DMS153 treated with DMSO at 0.1 percent for 48 hours (cell line): Measurements from ENCODE around the gene PDE11A.

Source experiments
- DNase-seq: peaks from one replicate; lab custom pipeline; 2025; ENCODE audit not compliant: unreplicated experiment; lab: John Stamatoyannopoulos, UW

Gene PDE11A

GRCh38 chr2:177730363-177730762, 342.2 kb downstream of the PDE11A start:
- no peak for DNase-seq

DNA sequence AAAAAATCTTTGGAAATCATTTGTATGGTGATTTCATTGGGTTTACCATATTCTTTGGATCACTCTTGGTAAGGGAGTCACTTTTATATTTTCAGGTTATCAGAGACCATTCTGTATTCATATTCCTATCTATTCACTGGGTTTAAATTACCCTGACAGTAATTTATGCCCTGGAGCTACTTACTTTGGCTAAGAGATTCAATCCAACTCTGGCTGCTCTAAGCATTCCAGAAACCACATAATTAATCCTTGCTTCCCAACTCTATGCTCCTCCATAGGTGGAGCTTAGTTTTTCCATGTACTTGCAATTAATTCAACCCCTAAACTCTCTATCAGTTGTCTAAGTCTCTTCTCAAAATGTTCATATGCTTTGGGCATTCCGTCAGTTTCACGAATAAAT, 343.7 kb downstream of the PDE11A start:
- DNase-seq = no peak

DNA sequence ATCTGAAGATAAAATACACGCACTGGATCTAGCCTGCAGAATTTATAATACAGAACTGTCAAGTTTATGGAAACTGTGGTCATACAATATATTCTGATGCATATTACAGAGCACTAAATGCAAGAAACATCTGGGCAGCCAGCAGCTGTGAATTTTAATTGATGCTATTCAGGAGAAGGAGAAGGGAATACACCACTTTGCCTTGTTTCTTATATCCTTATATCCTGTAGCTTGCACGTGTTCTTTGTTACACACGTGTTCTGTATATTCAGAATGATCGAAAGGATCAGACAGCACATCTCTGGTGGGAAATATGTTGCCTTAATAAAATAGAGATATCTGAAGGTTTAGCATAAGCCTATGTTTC, 344.2 kb downstream of the PDE11A start:
- DNase-seq = no peak

- DNase-seq = no peak
These were observed 344.8 kb downstream of the PDE11A start for GRCh38 chr2:177727577-177728398.

DNA sequence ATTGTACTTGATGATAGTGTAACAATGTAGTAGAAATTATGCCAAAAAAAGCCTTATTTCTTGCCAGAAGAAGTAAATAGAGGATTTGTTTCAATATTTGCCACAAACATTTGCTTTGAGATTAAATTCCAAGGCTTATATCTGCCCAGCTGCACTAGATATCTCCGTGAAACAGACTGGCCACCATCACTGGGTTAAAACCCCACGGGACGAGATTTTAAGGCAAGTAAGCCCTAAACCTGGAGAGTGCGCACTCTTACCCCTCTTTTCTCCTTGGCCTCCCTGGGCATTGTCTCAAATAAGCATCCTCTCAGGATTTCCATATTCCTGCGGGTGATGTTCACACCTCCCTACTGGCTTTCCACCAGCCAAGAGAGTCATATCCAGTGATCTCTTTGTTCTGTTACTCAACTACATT, 345.6 kb downstream of the PDE11A start:
- DNase-seq = no peak

DNA sequence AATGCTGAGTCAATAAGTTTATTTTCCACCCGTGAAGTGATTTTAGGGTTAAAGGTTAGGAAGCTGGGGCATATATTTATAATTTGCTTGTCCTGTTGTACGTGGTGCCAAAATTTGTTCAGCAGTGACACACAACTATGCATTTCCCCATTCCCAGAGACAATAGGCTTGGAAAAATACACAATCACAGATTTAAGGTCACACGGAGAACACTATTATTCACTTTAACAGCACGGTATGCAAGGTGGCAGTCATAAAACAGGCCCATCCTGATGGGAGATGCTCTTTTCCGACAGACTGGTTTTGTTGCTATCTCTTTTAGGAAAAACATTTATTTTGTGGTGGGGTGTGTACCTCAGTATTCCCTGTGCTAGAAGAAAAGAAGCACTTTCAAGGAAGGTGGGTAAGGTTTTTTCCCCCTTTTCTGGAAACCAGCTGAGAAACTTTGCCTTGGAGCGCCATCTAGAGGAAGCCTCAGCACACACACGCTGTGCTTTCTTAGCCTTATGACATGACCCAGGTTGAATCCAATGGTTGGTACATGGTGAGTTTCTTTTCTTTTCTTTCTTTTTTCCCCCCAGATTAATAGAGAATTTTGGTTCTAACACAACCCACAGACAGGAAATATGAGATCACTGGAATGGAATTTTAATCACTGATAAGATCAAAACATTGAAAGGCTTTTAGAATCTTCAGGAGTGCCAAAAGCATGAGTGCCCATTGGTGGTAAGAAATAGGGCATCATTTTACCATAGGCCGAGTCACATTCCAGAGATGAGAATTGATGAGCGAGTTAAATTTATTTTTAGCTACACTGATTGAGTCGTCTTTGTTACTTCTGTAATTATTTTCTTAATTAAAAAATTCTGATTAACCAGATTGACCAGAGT, 347.9 kb downstream of the PDE11A start:
- DNase-seq = peak; percentile 68

- no peak for DNase-seq
These were observed 349.3 kb downstream of the PDE11A start for GRCh38 chr2:177723235-177723634.

- no peak for DNase-seq
These were observed 350.6 kb downstream of the PDE11A start for GRCh38 chr2:177721818-177722567.

GRCh38 chr2:177721087-177721486, 351.5 kb downstream of the PDE11A start:
- no peak for DNase-seq

DNA sequence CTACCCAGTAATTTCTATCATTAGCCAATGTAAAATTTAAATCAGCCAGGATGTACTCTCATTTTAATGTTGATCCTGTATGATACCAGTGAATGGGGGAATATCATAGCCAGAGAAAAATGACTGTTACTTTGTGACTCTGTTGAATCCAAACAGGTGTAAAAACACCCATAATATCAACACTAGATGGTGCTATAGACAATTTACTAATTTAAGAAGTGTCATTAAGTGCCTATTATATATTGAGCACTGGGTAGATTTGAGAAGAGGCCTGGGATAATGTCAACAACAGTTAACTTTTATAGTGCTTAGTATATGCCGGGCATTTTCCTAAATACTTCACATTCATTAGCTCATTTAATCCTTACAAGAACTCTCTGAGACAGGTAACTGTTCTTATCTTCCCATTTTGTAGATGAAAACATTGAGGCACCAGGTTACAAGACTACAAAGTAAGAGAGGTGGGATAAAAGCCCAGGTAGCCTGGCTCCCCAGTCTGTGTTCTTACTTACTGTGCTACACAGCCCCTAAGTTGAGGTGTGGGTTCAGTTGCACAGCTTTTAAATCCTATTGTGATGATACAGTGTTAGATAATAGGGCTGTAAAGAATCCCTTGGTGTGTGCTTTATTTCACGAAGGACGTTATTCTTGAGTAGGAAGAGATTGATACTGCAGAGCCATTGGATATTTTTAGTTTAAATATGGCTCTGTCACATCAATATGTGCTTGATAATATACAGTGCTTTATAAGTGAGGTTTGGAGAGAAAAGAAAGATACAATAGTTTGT, 354.6 kb downstream of the PDE11A start:
- DNase-seq = no peak

DNA sequence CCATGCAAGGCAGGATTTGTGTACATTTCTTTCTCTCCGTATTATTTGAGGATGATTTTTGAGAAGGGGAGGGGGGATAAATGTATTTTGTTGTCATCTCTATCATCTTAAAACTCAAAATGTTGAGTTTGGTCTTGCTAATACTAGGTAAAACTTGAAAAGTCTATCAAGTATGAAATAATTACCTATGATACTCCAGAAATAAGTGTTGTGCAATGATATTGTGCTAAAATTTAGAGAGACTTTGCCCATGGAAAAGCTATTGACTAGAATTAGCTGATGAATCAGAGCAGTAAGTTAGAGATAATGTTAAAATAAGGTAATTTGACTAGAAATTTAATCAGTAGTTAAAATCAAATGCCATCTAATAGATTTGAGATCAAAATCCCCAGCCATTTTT, 356.1 kb downstream of the PDE11A start:
- no peak for DNase-seq

- no peak for DNase-seq
These were observed 356.8 kb downstream of the PDE11A start for GRCh38 chr2:177715771-177716170.

- no peak for DNase-seq
These were observed 357.9 kb downstream of the PDE11A start for GRCh38 chr2:177714704-177715103.

- no peak for DNase-seq
These were observed 360.1 kb downstream of the PDE11A start for GRCh38 chr2:177712462-177712861.

DNA sequence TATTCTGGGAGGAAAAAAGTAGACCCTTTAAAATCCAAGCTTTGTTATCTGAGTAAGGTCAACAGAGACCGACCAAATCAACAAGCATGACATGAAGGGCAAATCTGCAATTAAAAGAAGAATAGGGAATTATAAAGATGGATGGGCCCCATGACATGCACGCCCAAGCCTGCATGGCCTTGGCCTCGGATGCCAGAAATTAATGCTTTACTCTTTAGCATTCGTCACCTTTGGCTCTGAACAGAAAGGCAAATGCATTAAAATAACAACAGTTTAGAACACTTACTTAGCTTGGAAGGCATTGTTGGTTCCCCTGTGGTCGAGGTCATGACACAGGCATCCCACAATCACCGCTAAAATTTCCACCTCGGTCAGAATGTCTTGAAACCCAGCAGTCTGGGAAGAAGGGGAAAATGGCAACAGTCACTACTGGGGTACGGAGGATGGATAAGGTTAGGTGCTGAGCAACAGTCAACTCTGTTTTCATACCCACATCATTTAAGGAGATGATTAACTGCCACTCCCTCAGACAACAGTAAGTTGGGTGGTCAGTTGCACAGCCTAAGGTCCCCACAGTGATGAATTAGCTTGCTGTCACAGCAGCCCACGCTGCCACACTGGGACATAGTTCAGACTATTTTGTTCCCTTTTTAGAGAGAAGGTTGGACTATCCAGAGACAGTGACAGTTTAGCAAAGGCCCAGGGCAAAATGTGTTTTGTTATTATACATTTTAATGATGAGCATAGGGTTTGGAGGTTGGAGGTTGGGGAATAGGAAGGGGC, 360.9 kb downstream of the PDE11A start:
- DNase-seq = no peak

DNA sequence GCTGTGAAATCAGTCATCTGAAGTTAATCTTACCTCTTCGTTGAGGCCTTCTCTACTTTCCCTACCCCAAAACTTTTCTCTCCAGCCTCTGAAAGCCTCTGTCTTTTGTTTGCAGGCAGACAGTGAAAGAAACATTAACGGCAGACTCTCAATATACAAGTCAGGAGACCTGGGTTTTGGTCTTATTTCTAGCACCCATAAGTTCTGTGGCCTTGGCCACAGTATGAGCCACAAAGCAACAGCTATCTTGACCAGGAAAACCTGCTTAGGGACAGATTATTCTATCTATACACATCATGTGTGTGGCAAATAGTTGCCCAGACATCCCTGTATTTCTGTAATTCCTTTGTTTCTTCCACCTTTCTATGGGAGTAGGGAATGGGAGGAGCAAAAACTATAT, 361.7 kb downstream of the PDE11A start:
- no peak for DNase-seq

- DNase-seq = no peak
These were observed 362.6 kb downstream of the PDE11A start for GRCh38 chr2:177709986-177710401.

DNA sequence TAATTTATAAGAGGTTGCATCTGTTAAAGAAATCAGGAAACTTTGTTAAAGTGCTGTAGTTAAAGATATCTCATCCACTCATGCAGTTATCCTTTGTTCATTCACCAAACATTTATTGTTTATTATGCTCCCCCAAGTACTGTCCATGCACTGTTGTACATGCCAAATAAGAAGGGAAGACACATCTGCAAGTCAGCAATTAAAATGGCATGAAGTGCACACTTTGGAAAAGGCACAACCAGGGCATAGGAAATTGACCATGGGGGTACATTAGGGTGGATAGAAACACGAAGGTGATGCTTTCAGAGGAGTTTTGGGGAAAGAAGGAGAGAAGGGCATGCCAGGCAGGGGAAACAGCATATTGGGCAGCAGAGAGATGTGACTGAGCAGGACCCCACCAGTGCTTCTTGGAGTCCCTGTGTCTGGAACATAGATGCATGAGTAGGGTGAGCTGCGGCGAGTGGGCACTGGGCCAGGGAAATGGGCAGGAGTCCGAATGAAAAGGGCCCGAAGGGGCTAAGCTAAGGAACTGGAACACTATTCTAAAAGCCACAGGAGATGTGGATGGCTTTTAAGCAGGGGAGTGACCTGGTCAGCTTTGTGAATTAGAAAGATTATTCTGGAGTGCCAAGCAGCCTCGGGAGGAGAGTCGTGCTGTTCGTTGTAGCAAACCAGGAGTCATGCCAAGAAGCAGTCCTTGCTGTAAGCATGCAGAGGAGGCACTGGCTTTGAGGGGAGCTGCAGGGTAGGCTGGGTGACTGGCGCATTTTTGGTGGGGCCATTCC, 363.7 kb downstream of the PDE11A start:
- DNase-seq = no peak

GRCh38 chr2:177708106-177708505, 364.5 kb downstream of the PDE11A start:
- DNase-seq = no peak
